ENCODE data around the gene NYNRIN. TPM values are rescaled to one million over a fixed set of nuclear protein-coding genes. Genes with fewer than 3 reads are reported as not detected.

The NYNRIN gene
- total and polyA plus RNA-seq, 2 of the 8 experiments (the other 6 are each of a cell fraction or from before 2014, with no cell fraction given) = 15.2 to 18.3 TPM

- TF ChIP-seq, protein P1, sequence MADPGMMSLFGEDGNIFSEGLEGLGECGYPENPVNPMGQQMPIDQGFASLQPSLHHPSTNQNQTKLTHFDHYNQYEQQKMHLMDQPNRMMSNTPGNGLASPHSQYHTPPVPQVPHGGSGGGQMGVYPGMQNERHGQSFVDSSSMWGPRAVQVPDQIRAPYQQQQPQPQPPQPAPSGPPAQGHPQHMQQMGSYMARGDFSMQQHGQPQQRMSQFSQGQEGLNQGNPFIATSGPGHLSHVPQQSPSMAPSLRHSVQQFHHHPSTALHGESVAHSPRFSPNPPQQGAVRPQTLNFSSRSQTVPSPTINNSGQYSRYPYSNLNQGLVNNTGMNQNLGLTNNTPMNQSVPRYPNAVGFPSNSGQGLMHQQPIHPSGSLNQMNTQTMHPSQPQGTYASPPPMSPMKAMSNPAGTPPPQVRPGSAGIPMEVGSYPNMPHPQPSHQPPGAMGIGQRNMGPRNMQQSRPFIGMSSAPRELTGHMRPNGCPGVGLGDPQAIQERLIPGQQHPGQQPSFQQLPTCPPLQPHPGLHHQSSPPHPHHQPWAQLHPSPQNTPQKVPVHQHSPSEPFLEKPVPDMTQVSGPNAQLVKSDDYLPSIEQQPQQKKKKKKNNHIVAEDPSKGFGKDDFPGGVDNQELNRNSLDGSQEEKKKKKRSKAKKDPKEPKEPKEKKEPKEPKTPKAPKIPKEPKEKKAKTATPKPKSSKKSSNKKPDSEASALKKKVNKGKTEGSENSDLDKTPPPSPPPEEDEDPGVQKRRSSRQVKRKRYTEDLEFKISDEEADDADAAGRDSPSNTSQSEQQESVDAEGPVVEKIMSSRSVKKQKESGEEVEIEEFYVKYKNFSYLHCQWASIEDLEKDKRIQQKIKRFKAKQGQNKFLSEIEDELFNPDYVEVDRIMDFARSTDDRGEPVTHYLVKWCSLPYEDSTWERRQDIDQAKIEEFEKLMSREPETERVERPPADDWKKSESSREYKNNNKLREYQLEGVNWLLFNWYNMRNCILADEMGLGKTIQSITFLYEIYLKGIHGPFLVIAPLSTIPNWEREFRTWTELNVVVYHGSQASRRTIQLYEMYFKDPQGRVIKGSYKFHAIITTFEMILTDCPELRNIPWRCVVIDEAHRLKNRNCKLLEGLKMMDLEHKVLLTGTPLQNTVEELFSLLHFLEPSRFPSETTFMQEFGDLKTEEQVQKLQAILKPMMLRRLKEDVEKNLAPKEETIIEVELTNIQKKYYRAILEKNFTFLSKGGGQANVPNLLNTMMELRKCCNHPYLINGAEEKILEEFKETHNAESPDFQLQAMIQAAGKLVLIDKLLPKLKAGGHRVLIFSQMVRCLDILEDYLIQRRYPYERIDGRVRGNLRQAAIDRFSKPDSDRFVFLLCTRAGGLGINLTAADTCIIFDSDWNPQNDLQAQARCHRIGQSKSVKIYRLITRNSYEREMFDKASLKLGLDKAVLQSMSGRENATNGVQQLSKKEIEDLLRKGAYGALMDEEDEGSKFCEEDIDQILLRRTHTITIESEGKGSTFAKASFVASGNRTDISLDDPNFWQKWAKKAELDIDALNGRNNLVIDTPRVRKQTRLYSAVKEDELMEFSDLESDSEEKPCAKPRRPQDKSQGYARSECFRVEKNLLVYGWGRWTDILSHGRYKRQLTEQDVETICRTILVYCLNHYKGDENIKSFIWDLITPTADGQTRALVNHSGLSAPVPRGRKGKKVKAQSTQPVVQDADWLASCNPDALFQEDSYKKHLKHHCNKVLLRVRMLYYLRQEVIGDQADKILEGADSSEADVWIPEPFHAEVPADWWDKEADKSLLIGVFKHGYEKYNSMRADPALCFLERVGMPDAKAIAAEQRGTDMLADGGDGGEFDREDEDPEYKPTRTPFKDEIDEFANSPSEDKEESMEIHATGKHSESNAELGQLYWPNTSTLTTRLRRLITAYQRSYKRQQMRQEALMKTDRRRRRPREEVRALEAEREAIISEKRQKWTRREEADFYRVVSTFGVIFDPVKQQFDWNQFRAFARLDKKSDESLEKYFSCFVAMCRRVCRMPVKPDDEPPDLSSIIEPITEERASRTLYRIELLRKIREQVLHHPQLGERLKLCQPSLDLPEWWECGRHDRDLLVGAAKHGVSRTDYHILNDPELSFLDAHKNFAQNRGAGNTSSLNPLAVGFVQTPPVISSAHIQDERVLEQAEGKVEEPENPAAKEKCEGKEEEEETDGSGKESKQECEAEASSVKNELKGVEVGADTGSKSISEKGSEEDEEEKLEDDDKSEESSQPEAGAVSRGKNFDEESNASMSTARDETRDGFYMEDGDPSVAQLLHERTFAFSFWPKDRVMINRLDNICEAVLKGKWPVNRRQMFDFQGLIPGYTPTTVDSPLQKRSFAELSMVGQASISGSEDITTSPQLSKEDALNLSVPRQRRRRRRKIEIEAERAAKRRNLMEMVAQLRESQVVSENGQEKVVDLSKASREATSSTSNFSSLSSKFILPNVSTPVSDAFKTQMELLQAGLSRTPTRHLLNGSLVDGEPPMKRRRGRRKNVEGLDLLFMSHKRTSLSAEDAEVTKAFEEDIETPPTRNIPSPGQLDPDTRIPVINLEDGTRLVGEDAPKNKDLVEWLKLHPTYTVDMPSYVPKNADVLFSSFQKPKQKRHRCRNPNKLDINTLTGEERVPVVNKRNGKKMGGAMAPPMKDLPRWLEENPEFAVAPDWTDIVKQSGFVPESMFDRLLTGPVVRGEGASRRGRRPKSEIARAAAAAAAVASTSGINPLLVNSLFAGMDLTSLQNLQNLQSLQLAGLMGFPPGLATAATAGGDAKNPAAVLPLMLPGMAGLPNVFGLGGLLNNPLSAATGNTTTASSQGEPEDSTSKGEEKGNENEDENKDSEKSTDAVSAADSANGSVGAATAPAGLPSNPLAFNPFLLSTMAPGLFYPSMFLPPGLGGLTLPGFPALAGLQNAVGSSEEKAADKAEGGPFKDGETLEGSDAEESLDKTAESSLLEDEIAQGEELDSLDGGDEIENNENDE (IDR thresholded peaks at IDR 0.05; ENCODE audit: insufficient replicate concordance, low read length) = no peak
- no peak for TF ChIP-seq SP2 (IDR thresholded peaks at IDR 0.05; ENCODE audit: low read length)
- no peak for TF ChIP-seq USF2 (IDR thresholded peaks at IDR 0.05; ENCODE audit: low read length)
- TF ChIP-seq, protein P2, sequence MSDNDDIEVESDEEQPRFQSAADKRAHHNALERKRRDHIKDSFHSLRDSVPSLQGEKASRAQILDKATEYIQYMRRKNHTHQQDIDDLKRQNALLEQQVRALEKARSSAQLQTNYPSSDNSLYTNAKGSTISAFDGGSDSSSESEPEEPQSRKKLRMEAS (IDR thresholded peaks at IDR 0.05) = no peak
Observed at GRCh38 chr14:24369907-24370687, 28.7 kb upstream of the NYNRIN start (continued).

Measured in H1 (cell line).